WTC11 (cell line): ENCODE data around the gene MECP2. TPM values are rescaled to one million over a fixed set of nuclear protein-coding genes. Genes with fewer than 3 reads are reported as not detected.
A peak's percentile ranks its signal among the peaks of the same experiment; 100 is the strongest.

Experiments used
- ATAC-seq: fragments of 200-7000 bp; cut with Tn5 transposase; 2 replicates; pipeline ENCODE4 v1.10.0; 2021; ENCODE audit warnings: mild to moderate bottlenecking, moderate library complexity
- CTCF ChIA-PET: fragments of 300-600 bp; sonication (Branson Sonifier 250); formaldehyde crosslinking; loops from one replicate; lab custom pipeline; 2021; ENCODE audit warnings: antibody characterized with exemption; lab: Charles Lee
- POLR2A ChIA-PET: fragments of 350-600 bp; sonication (Branson Sonifier 250); formaldehyde crosslinking; loops from one replicate; lab custom pipeline; 2021; ENCODE audit warnings: antibody characterized with exemption; lab: Charles Lee
- DNase-seq: peaks from one replicate; pipeline ENCODE4 v3.0.0; 2021; ENCODE audit warnings: low spot score
- H3K27ac Mint-ChIP-seq: 2 replicates; pipeline ENCODE4 v1.8.0; 2021; ENCODE audit warnings: mixed read lengths
- H3K27me3 Mint-ChIP-seq: 2 replicates; pipeline ENCODE4 v1.8.0; 2021; ENCODE audit warnings: low read depth, mild to moderate bottlenecking, moderate library complexity, mixed read lengths
- H3K36me3 Mint-ChIP-seq: 2 replicates; pipeline ENCODE4 v1.8.0; 2021; ENCODE audit warnings: mixed read lengths
- H3K4me1 Mint-ChIP-seq: 2 replicates; pipeline ENCODE4 v1.8.0; 2022; ENCODE audit warnings: mixed read lengths
- H3K4me3 Mint-ChIP-seq: 2 replicates; pipeline ENCODE4 v1.8.0; 2021; ENCODE audit warnings: mild to moderate bottlenecking, moderate library complexity, mixed read lengths
- H3K9me3 Mint-ChIP-seq: 2 replicates; pipeline ENCODE4 v1.8.0; 2021; ENCODE audit warnings: mixed read lengths
- AFF4 ChIP-seq: sonication (generic); formaldehyde crosslinking; IDR thresholded peaks from 2 replicates; pipeline ENCODE4 v1.8.1; 2023; ENCODE audit warnings: mild to moderate bottlenecking, missing genetic modification reagents, borderline replicate concordance
- E2F4 ChIP-seq: sonication (generic); formaldehyde crosslinking; IDR thresholded peaks from 2 replicates; pipeline ENCODE4 v1.8.1; 2022; ENCODE audit warnings: low read depth, mild to moderate bottlenecking, moderate library complexity, missing genetic modification reagents, borderline replicate concordance
- MYBL2 ChIP-seq: sonication (generic); formaldehyde crosslinking; IDR thresholded peaks from 2 replicates; pipeline ENCODE4 v1.8.1; 2023; ENCODE audit warnings: mild to moderate bottlenecking, moderate library complexity, missing genetic modification reagents
- NFE2L1 ChIP-seq: sonication (generic); formaldehyde crosslinking; IDR thresholded peaks from 2 replicates; pipeline ENCODE4 v1.8.1; 2023; ENCODE audit warnings: missing genetic modification reagents
- NFYB ChIP-seq: sonication (generic); formaldehyde crosslinking; conservative IDR thresholded peaks from 2 replicates; pipeline ENCODE4 v1.8.0; 2022; ENCODE audit warnings: low read depth, missing genetic modification reagents
- PRRX2 ChIP-seq: fragments of 250-450 bp; sonication (Bioruptor Pico); IDR thresholded peaks from 2 replicates; pipeline ENCODE4 v1.8.0; 2021; ENCODE audit warnings: mild to moderate bottlenecking
- SMAD4 ChIP-seq: sonication (generic); formaldehyde crosslinking; IDR thresholded peaks from 2 replicates; pipeline ENCODE4 v1.8.0; 2022; ENCODE audit warnings: mild to moderate bottlenecking, missing genetic modification reagents
- TCF7 ChIP-seq: sonication (generic); formaldehyde crosslinking; IDR thresholded peaks from 2 replicates; pipeline ENCODE4 v1.8.0; 2022; ENCODE audit warnings: mild to moderate bottlenecking, low read depth, missing genetic modification reagents, moderate library complexity
- USF1 ChIP-seq: sonication (generic); formaldehyde crosslinking; IDR thresholded peaks from 2 replicates; pipeline ENCODE4 v1.8.0; 2022; ENCODE audit warnings: mild to moderate bottlenecking, missing genetic modification reagents
- ZMAT4 ChIP-seq: fragments of 250-450 bp; sonication (Bioruptor Pico); IDR thresholded peaks from 2 replicates; pipeline ENCODE4 v1.9.0; 2021; ENCODE audit warnings: mild to moderate bottlenecking
- ZNF232 ChIP-seq: sonication (generic); formaldehyde crosslinking; IDR thresholded peaks from 2 replicates; pipeline ENCODE4 v1.8.0; 2022; ENCODE audit warnings: mild to moderate bottlenecking, missing genetic modification reagents
- ZNF317 ChIP-seq: sonication (generic); formaldehyde crosslinking; IDR thresholded peaks from 2 replicates; pipeline ENCODE4 v1.8.1; 2023; ENCODE audit warnings: low read depth, mild to moderate bottlenecking, moderate library complexity, missing genetic modification reagents, borderline replicate concordance
- ZNF512 ChIP-seq: sonication (generic); formaldehyde crosslinking; IDR thresholded peaks from 2 replicates; pipeline ENCODE4 v1.8.1; 2022; ENCODE audit warnings: missing genetic modification reagents, borderline replicate concordance
- ZSCAN18 ChIP-seq: fragments of 250-450 bp; sonication (Bioruptor Pico); IDR thresholded peaks from 2 replicates; pipeline ENCODE4 v2.1.2; 2022; ENCODE audit warnings: mild to moderate bottlenecking, moderate library complexity
- total RNA-seq: library from RNA; stranded (reverse); gene quantifications from 3 replicates; pipeline ENCODE4 v1.2.3, GENCODE V29; 2021
- TF ChIP-seq, protein P1 (sequence below): fragments of 200-600 bp; IDR thresholded peaks from 2 replicates; pipeline ENCODE4 v1.8.0; 2022; ENCODE audit warnings: antibody characterized with exemption
- TF ChIP-seq, protein P2 (sequence below): sonication (generic); formaldehyde crosslinking; conservative IDR thresholded peaks from 2 replicates; pipeline ENCODE4 v1.8.1; 2023; ENCODE audit warnings: mild to moderate bottlenecking, low read depth, missing genetic modification reagents, moderate library complexity

The MECP2 gene
- total RNA-seq, 1 experiment from 2014 or later = 28.7 TPM

- ChIA-PET POLR2A (no interaction called here), CTCF (interaction anchor here (2.0 kb wide), 1 partner anchor 25 kb away, joined by 6 read pairs; no protein-coding TSS in a partner anchor)
- TF ChIP-seq ZNF232 (CRISPR knock-in tag) = no peak
- TF ChIP-seq, protein P1, sequence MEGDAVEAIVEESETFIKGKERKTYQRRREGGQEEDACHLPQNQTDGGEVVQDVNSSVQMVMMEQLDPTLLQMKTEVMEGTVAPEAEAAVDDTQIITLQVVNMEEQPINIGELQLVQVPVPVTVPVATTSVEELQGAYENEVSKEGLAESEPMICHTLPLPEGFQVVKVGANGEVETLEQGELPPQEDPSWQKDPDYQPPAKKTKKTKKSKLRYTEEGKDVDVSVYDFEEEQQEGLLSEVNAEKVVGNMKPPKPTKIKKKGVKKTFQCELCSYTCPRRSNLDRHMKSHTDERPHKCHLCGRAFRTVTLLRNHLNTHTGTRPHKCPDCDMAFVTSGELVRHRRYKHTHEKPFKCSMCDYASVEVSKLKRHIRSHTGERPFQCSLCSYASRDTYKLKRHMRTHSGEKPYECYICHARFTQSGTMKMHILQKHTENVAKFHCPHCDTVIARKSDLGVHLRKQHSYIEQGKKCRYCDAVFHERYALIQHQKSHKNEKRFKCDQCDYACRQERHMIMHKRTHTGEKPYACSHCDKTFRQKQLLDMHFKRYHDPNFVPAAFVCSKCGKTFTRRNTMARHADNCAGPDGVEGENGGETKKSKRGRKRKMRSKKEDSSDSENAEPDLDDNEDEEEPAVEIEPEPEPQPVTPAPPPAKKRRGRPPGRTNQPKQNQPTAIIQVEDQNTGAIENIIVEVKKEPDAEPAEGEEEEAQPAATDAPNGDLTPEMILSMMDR = no peak
- Mint-ChIP-seq H3K4me1 (peaks cover 66% of the 10 kb centered on the region), H3K27me3 (no peaks in the 10 kb centered on the region), H3K4me3 (no peak overlapping the region), H3K9me3 (no peaks in the 10 kb centered on the region), H3K27ac (peak overlapping the region; percentile 82; the same call in 1 of the 2 replicates), H3K36me3 (no peaks in the 10 kb centered on the region)
- ATAC-seq = no peak
- no peak for DNase-seq
Observed at GRCh38 chrX:154038656-154039055, 58.9 kb downstream of the MECP2 start.

GRCh38 chrX:154037754-154038153 lies 59.8 kb downstream of the MECP2 start:
- ChIA-PET CTCF (interaction anchor here (0.6 to 2.0 kb wide), 2 partner anchors 10 to 24 kb away, joined by 6 to 7 read pairs; no protein-coding TSS in a partner anchor), POLR2A (interaction anchor here (0.7 kb wide), 1 partner anchor 27 kb away, joined by 4 read pairs; no protein-coding TSS in a partner anchor)
- no peak overlapping the region for H3K4me3 Mint-ChIP-seq
- no peak for ATAC-seq
- H3K27me3 Mint-ChIP-seq = no peaks in the 10 kb centered on the region
- TF ChIP-seq ZMAT4 (CRISPR knock-in tag) = no peak
- TF ChIP-seq, protein P2, sequence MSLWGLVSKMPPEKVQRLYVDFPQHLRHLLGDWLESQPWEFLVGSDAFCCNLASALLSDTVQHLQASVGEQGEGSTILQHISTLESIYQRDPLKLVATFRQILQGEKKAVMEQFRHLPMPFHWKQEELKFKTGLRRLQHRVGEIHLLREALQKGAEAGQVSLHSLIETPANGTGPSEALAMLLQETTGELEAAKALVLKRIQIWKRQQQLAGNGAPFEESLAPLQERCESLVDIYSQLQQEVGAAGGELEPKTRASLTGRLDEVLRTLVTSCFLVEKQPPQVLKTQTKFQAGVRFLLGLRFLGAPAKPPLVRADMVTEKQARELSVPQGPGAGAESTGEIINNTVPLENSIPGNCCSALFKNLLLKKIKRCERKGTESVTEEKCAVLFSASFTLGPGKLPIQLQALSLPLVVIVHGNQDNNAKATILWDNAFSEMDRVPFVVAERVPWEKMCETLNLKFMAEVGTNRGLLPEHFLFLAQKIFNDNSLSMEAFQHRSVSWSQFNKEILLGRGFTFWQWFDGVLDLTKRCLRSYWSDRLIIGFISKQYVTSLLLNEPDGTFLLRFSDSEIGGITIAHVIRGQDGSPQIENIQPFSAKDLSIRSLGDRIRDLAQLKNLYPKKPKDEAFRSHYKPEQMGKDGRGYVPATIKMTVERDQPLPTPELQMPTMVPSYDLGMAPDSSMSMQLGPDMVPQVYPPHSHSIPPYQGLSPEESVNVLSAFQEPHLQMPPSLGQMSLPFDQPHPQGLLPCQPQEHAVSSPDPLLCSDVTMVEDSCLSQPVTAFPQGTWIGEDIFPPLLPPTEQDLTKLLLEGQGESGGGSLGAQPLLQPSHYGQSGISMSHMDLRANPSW = no peak
- TF ChIP-seq MYBL2 = no peak
- TF ChIP-seq SMAD4 = no peak
- TF ChIP-seq USF1 (CRISPR knock-in tag) = no peak
- TF ChIP-seq ZSCAN18 (CRISPR knock-in tag) = no peak
- TF ChIP-seq NFYB = no peak
- no peak for TF ChIP-seq ZNF512 (CRISPR knock-in tag)
- no peak for TF ChIP-seq TCF7
- TF ChIP-seq ZNF232 (CRISPR knock-in tag) = no peak
- TF ChIP-seq ZNF317 (CRISPR knock-in tag) = no peak
- TF ChIP-seq PRRX2 (CRISPR knock-in tag) = no peak
- TF ChIP-seq, all 79 proteins: peak for 0
- no peak for DNase-seq
- Mint-ChIP-seq H3K4me1 (peaks cover 66% of the 10 kb centered on the region), H3K27ac (no peak overlapping the region), H3K9me3 (no peaks in the 10 kb centered on the region), H3K36me3 (no peaks in the 10 kb centered on the region)

GRCh38 chrX:154036513-154036912 lies 61.0 kb downstream of the MECP2 start:
- POLR2A ChIA-PET = interaction anchor here (0.6 kb wide), 1 partner anchor 87 kb away, joined by 4 read pairs; no protein-coding TSS in a partner anchor
- peak; percentile 46 for ATAC-seq
- Mint-ChIP-seq H3K27me3 (no peaks in the 10 kb centered on the region), H3K27ac (no peak overlapping the region), H3K4me1 (peaks cover 64% of the 10 kb centered on the region), H3K9me3 (no peaks in the 10 kb centered on the region), H3K4me3 (no peak overlapping the region), H3K36me3 (peaks cover 11% of the 10 kb centered on the region)
- CTCF ChIA-PET = interaction anchor here (0.6 to 1.8 kb wide), 3 partner anchors 12 to 89 kb away, joined by 3 to 6 read pairs (median 4); no protein-coding TSS in a partner anchor
- peak; percentile 28 for DNase-seq
- no peak for TF ChIP-seq AFF4 (CRISPR knock-in tag)
- TF ChIP-seq NFE2L1 (CRISPR knock-in tag) = no peak
- TF ChIP-seq E2F4 (CRISPR knock-in tag) = no peak
